ENCODE results near the gene CTAG1B.
A peak's percentile ranks its signal among the peaks of the same experiment; 100 is the strongest.
"Not testable (repeated sequence)": the region's sequence is repeated elsewhere in the genome, so short reads cannot be mapped to it uniquely, and the experiment has no call there.

The CTAG1B gene

DNA sequence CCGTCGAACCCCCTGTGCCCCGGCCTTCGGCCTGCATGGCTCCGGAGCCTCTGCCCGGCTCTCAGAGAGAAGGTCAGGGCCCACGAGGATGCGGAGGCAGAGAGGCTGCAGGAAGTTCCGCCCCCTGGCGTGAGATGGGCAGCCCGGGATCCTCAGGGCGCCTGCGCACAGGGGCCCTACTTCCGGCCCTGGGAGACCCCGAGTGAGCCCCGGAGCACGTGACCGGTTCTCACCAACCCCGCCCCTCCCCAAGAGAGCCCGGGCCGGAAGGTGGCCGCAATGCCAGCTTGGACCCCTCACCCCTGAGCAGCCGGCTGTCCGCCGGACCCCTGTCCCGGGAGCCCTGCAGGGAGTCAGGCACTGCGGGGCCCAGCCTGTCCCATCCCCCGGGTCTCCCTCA, at the start of gene CTAG1B:
Gene CTAG1B (minus strand): TSS at position 101 of the 400 bp plus-strand sequence. CDS start 64 bp downstream, at position 37.
- ATAC-seq: not testable (repeated sequence)

DNA sequence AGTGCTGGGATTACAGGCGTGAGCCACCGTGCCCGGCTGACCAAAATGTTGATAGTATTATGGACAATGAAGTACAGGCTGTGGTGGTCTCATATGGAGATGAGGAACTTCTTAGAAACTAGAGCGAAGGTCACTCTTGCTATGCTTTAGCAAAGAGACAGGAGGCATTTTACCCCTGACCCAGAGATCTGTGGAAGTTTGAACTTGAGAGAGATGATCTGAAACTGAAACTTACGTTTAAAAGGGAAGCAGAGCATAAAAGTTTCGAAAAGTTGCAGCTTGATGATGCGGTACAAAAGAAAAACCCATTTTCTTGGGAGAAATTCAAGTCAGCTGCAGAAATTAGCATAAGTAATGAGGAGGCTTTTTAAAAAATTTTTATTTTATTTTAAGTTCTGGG, 42.8 kb upstream of the CTAG1B start:
- ATAC-seq: no peak

DNA sequence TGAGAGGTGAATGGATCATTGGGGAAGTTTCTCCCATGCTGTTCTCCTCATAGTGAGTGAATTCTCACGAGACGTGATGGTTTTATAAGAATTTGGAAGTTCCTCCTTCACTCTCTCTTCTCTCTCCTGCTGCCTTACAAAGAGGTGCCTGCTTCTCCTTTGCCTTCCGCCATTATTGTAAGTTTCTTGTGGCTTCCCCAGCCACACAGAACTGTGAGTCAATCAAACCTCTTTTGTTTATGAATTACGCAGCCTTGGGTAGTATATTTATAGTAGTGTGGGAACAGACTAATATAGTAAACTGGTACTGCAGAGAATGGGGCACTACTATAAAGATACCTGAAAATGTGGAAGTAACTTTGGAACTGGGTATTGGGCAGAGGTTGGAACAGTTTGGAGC, 42.1 kb upstream of the CTAG1B start:
- no peak for ATAC-seq

DNA sequence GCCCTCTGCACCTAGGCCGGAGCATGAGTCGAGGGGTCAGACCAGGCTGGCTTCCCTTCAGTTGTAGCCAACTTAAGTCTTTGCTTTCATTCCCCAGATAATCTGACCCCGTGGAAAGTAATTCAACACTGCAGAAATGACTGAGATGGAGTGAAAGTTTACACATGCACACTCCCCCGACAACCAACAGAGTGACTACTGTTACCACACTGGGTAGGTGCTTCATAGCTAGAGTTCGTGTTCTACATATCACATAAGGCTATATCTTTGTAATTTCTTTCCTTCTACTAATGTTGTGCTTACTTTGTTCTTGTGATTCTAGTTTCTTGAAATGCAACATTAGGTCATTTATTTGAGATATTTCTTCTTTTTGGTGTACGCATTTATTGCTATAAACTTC, 41.5 kb upstream of the CTAG1B start:
- no peak for ATAC-seq

DNA sequence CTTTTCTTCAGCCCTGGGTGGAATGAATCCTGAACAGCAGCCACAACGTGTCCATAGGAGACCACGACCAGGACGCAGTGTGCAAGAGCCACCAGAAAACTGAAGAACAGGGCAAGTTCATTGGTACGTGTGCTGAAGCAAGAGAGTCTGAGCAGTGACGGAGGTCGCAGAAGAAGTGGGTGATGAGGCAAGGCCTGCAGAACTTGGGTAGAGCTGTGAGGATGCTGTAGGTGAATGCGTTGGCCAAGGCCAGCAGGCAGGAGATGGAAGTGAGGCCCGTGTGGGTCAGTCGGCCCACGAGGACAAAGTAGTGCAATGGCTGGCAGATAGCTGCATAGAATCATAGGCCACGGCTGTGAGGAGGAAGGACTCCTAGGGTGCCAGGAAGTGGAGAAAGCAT, 39.9 kb upstream of the CTAG1B start:
- no peak for ATAC-seq

DNA sequence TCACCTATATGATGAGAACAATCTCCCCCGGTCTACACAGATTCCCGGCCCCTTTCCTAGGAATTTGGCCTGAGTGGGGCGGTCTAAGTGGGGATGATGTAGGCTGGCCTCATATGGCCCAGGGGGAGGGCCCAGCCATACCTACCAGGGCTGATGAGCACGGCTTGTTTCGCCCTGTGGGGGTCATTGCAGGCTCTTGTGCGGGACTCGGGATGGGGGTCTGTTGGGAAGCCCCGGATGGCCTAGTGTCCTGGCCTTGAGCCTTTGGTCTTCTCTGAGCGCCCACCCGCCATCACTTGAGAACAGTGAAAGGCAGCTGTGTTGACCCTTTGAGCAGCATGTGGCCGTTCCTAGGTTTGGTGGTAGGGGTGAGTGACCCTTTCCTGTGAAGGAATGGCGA, 39.1 kb upstream of the CTAG1B start:
- ATAC-seq: no peak

DNA sequence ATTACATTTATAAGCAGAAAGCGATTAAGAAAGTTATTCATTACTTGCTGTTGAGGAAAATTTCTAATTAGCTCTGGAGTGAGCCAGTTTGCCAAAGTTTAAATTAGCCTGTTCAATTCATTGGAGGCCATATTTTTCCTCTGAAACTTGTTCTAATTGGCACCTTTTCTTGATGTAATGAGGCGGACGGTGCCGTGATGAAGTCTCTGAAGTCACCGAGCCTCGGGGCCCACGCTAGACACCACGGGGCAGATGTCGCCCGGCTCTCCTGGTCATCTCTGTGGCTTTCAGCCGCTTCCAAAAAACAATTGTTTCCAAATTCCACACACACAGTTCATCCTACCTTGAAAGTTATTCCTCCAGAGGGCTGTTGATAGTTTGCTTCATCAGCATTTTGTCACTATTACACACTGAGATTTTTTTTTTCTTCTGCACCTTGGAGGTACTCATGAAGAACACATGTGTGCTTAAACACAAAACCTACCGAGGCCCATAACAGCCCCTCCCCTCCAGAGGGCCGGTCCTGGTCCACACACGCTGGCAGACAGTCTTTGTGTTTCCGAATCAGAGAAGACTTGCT, 38.2 kb upstream of the CTAG1B start:
- ATAC-seq: no peak

DNA sequence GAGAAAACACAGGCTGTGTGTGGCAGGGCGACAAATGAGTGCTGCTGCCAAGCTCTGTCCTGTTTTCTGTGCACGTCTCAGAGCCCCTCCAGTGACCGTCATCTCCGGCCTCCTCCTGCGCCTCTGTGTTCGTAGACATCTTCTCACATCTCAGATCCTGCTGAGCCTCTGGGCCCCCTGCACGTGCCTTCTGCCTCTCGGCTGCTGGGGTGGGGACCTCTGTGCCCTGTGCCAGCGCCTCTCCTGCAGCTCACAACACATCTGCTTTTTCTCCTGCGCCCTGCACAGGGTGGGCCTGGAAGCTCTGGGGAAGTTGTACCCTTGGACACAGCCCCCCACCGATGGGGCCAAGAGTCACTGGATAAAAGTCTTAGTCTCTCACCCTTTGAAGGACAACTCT, 36.7 kb upstream of the CTAG1B start:
- ATAC-seq: no peak

DNA sequence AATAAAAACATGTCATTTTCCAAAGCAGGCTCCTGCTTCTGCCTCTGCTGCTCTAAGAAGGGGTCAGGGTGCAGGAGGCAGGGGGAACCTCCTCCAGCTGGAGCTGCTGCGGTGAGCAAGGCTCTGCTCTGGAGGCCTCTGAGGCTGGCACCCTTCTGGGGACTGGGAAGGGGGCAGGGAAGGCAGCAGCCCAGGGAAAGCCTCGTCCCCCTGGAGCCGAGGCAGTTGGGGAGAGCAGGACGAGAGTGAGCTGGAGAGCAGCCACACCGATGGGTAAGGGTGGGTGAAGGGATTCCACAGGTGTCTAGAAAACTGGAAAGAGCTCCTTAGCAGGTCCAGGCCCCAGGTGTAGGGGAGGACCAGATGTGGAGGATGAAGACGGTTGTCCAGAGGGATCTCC, 36.3 kb upstream of the CTAG1B start:
- ATAC-seq: no peak

DNA sequence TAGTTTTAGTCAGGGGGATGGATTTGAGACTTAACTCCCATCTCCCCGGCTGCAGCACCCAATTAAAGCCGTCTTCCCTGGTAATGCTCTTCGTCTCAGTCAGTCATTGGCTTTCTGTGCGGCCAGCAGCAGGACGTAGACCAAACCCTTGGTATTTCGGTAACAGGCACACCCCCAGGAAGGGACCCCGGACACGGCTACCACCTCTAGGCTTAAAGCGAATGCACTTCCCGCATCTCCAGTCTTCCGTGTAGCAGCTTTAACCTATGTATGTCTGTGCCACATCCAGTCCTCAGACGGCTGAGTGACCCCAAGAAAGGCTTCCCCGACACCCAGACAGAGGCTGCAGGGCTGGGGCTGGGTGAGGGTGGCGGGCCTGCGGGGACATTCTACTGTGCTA, 35.8 kb upstream of the CTAG1B start:
- ATAC-seq: no peak

DNA sequence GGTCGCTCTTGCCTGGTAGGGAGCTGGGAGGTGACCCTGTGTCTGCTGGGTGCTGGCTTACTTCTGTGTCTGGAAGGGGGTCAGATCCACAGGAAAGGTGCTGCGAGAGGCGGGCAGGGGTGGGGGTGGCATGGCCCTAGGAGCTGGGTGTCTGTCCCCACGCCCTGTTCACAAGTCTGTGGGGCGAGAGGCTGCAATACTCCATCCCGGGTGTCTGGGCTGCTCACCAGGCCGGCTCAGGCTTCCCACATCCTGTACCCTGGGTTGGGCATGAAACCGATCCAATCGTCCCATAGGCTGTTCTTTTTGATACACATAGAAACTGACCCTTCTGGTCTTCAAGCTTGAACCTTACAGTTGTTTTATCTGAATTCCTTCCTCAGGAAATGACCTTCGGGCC, 35.3 kb upstream of the CTAG1B start:
- no peak for ATAC-seq

DNA sequence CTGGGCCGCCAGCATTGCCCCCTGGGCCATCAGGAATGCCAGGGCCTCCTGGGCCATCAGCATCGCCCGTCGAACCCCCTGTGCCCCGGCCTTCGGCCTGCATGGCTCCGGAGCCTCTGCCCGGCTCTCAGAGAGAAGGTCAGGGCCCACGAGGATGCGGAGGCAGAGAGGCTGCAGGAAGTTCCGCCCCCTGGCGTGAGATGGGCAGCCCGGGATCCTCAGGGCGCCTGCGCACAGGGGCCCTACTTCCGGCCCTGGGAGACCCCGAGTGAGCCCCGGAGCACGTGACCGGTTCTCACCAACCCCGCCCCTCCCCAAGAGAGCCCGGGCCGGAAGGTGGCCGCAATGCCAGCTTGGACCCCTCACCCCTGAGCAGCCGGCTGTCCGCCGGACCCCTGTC, 34.3 kb upstream of the CTAG1B start, which contains the start of gene CTAG2:
Gene CTAG2 (minus strand): TSS at position 167 of the 400 bp plus-strand sequence. CDS start 64 bp downstream, at position 103.
- ATAC-seq: not testable (repeated sequence)

DNA sequence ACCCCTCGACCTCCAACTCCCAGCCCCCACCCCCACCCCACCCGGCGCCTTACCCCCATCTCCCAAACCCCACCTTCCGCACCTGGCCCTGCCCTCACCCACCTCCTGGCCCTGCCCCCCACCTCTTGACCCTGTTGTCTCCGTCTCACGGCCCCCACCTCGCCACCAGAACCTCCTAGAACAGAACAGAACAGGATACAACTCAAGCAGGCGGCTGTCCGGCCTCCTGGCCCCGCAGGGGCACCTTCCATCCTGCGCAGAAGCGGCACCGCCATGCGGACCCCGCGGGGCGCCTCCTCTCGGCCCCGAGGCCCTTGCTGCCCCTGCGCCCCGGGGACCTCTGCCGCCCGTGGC, 33.9 kb upstream of the CTAG1B start:
- ATAC-seq: no peak

DNA sequence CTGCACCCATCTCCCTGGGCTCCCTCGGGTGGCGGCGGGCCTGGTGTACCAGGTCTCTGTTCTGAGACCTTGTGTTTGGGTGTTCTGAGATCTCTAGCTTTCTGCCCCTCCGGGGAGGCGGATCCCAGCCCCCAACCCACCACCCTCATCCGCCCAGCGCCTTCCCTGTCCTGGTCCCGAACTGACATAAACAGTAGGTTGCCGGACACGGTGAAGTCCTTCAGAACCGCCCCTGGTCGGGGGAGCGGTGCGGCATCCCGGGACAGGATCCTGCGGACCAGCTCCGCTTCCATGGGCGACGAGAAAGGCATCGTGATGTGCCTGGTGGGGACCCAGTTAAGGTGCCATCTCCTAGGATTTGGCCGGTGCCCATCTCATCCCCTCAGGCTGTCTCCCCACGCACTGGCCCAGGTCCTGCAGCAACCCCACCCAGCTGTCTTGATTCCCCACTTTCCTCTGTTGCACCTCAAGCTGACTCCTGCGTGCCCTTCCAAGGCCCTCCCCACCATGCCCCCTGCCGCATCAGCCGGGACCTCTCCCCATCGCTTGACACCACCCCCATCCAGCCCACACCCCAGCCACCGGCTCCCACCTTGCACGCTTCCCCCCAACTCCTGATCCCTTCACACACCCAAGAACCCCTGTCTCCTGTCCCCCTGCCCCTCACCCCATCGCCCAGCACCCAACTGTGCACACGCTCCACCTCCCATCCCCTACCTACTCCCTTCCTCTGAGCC, 33.4 kb upstream of the CTAG1B start:
- ATAC-seq: no peak

DNA sequence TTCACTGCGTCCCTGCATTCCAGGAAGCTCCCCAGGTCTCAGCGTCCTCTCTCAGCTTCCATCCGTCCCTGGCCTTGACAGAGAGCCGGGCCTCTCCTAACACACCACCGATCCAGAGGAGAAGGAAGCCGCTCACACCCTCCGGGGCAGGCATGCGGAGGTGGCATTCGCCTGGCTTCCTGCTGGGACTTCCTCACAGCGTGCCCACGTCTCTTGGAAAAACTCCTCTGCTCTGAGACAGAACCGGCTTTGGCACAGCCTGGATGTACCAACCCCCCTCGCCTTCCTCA, 31.1 kb upstream of the CTAG1B start:
- ATAC-seq: no peak

DNA sequence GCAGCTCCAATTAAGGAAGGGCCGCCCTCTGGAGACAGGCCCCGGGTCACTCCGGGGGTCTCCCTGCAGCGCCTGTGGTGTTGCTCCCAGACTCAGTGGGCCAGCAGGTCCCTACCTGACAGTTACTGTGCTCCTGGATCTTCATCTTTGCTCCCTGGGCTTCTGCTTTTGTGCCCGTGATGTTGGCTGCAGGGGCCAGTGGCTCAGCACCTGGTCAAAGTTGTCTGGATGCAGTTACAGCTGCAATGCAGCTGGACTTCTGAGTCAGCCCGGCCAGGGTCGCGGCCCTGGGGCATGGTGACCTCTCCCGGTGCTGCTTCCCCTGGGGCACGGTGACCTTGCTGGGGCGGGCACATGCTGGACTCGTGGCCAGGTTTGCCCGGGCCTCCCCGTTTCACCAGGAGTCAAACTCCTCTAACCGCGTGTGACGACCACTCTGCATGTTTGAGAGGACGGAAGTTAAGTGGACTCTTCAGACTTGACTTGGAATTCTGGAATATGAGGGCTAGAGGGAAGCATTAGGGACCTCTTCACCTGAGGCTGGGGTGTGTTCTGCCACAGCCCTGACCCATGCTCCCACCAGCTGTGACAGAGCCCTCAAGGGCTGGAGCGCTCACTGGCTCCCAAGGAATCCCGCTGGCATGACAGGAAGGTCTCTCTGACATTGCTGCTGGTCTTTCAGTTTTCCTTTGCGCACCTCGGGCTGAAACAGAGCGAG, 30.6 kb upstream of the CTAG1B start:
- ATAC-seq: no peak

DNA sequence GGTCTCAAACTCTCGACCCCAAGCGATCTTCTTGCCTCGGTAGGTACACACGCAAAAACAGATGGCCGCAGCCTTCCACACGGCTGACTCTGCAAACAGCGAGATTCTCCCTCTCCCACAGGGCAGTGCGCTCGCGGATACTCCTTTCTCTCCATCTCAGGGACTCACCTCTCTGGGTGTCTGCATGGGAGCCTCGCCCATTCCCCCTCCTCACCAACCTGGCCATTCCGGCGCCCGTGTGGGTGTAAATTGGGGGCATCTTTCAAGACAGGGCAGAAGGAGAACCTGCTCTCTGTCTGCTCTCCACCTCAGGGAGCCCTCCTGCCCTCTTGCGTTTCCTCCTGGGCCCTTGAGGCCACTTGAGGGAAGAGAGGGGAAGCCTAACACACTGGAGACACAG, 29.8 kb upstream of the CTAG1B start:
- ATAC-seq: no peak

DNA sequence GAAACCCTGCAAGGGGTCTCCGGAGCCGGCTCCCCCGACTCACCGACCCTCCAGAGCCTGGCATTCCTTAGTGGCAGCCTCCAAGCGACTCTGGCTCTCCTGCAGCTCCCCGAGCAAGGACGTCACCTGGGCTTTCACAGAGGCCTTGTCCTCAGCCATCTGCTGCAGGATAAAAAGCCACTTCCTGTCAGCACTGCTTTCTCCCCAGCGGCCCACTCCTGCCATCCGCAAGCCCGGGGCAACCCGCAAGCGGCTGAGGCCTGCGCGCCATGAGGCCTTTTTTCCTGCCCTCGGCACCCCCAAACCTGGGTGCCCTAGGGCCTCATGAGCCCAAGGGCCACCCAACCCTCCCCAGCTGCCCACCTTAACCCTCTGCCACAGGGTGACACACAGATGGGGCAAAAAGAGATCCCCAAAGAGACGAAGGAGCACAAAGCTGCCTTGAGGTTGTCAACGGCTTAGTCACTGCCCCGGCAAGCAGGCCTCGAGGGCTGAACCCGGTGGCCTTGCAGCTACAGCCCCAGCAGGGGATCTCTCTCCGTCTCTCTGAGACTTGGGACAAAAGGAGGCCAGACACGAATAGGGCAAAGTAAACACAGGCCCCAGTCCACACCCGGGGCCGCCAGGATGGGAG, 26.8 kb upstream of the CTAG1B start:
- ATAC-seq: peak; percentile 48 to 58

DNA sequence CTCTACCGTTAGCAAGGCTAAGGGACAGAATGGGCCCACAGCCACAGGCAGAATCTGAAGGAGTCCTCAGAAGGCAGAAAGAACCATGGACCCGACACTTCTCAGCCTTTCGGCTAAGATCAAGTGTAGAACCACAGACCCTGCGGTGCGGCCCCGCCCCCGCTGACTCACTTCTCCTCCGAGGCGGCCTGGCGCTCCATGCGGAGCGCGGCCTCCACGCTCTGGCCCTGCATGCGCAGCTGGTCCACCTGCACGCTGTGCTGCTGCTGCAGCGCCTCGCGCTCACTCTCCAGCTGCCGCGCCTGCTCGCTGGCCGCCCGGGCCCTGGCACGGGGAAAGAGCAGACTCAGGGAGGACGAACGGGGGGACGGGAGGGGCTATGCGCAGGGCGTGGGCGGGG, 24.6 kb upstream of the CTAG1B start:
- not testable (repeated sequence) for ATAC-seq

DNA sequence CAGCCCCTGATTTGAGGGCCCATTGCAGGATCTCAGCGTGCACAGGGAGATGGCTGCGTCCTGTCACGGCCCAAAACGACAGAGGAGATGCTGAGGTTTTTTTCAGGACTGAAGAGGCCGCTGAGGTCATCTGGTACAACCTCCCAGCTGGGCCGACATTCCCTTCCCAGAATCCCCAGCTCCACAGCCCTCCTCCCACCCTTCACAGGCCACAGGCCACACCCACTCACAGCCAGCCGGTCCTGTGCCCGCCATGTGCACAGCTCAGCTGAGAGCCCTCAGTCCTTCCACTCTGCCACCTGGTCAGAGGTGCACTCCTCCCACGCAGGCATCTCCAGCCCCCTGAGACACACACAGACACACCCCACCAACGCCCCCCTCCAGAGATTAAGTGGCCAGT, 22.7 kb upstream of the CTAG1B start:
- ATAC-seq: not testable (repeated sequence)

DNA sequence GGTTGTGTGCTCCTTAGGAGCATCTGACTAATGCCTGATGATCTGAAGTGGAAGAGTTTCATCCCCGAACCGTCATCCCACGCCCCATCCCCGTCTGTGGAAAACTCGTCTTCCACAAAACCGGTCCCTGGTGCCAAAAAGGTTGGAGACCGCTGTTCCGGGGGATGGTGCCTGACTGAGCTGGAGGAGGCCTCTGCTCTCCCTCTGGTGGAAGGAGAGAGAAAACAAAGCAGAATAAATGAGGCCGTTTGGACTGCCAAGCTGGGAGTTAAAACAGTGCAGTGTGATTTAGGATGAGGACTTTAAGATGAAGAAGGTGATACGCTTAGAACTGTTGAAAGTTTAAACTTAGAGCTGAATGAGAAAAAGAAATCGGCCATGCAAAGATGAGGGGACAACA, 14.6 kb upstream of the CTAG1B start:
- not testable (repeated sequence) for ATAC-seq

DNA sequence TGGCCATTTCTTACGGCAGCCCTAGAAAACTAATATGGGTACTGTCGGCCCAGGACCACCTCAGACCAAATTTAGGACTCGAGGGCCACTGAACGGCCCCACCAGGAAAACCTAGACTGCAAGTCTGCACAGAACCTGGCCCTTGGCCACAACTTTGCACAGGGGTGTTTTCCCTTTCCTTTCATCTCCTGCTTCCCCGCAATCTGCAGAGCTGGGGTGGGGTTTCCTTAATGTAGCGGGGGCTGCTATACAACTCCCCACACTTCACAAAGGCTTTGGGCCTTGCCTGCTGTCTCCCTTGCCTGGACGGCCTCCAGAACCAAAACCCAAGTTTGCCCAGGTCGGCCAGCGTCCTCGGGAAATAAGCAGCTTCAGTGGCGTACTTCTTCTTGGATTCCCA, 11.9 kb upstream of the CTAG1B start:
- ATAC-seq: not testable (repeated sequence)

DNA sequence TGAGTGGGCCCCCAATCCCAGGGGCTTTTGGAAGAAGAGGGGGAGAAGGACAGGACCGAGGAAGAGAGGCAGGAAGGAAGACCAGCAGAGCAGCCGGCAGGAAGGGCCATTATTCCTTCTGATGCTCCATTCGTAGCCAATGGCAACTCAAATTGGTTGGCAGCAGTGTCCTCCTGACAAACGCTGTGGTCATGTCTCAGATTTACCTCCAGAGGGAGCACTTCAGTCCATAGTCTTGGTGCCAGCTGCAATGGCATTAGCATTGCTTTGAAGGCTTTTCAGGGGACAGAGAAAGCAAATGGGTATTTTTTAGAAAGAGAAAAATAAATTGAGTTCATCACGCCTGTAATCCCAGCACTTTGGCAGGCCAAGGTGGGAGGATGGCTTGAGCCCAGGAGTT, 9.9 kb upstream of the CTAG1B start:
- peak in 1 of 2 donors; percentile 38 for ATAC-seq
